Activated T-cell treated with anti-CD3 and anti-CD28 coated beads for 24 hours (primary cell): ENCODE results near the gene PCSK6.

ENCODE experiments used
- DNase-seq: peaks from one replicate; pipeline ENCODE4 v3.0.0-alpha.2; 2020; ENCODE audit warnings: low read depth

Gene PCSK6

GRCh38 chr15:101325263-101326025 is 164.1 kb downstream of the PCSK6 start:
- DNase-seq = no peak

GRCh38 chr15:101324524-101325177 is 164.9 kb downstream of the PCSK6 start:
- no peak for DNase-seq

- no peak for DNase-seq
These were observed 165.5 kb downstream of the PCSK6 start for GRCh38 chr15:101323793-101324523.

- DNase-seq = no peak
These were observed 166.5 kb downstream of the PCSK6 start for GRCh38 chr15:101322854-101323477.

- no peak for DNase-seq
These were observed 167.4 kb downstream of the PCSK6 start for GRCh38 chr15:101322016-101322695.

- DNase-seq = peak; percentile 38
These were observed 168.9 kb downstream of the PCSK6 start for GRCh38 chr15:101320501-101321052.

- DNase-seq = no peak
These were observed 170.7 kb downstream of the PCSK6 start for GRCh38 chr15:101318839-101319238.

GRCh38 chr15:101318147-101318819 is 171.2 kb downstream of the PCSK6 start:
- no peak for DNase-seq

GRCh38 chr15:101317336-101317872 is 172.1 kb downstream of the PCSK6 start:
- DNase-seq = no peak

GRCh38 chr15:101316529-101316928 is 173.0 kb downstream of the PCSK6 start:
- DNase-seq = no peak

- DNase-seq = no peak
These were observed 173.8 kb downstream of the PCSK6 start for GRCh38 chr15:101315736-101316135.

GRCh38 chr15:101314336-101315125 is 175.0 kb downstream of the PCSK6 start:
- no peak for DNase-seq

GRCh38 chr15:101313041-101313761 is 176.3 kb downstream of the PCSK6 start:
- DNase-seq = no peak

- no peak for DNase-seq
These were observed 179.0 kb downstream of the PCSK6 start for GRCh38 chr15:101310508-101310907.

- no peak for DNase-seq
These were observed 179.4 kb downstream of the PCSK6 start for GRCh38 chr15:101310161-101310480.

GRCh38 chr15:101309436-101310160 is 179.9 kb downstream of the PCSK6 start:
- no peak for DNase-seq

GRCh38 chr15:101308604-101309435 is 180.7 kb downstream of the PCSK6 start:
- no peak for DNase-seq
